A549 treated with Mapracorat at 1 μM for 4 hours (cell line): ENCODE data around the gene TYK2. TPM values are rescaled to one million over a fixed set of nuclear protein-coding genes. Genes with fewer than 3 reads are reported as not detected.

Experiments
- total RNA-seq: library from RNA; stranded (reverse); fragments of 200-300 nt; extraction: Qiagen RNA extraction; gene quantifications from 5 replicates; pipeline ENCODE4 v1.2.3, GENCODE V29; 2022

The TYK2 gene
- 28.5 to 52.2 TPM (median 42.1 TPM) in 5 replicates for total RNA-seq

GRCh38 chr19:10380313-10381102 is at the start of gene TYK2:
Gene TYK2, minus strand, starts transcription at chr19:10380572. Its CDS starts 2,166 bp downstream, at chr19:10378406.

GRCh38 chr19:10420444-10421239 is 40.3 kb upstream of the TYK2 start, which contains the start of gene PDE4A:
Gene PDE4A, plus strand, starts transcription at chr19:10420538. Its CDS starts 227 bp downstream, at chr19:10420765.

GRCh38 chr19:10403137-10404021 is 23.0 kb upstream of the TYK2 start, which contains the start of gene CDC37:
Gene CDC37, minus strand, starts transcription at chr19:10403542. Its CDS starts 63 bp downstream, at chr19:10403479.

GRCh38 chr19:10339380-10339960 is 40.9 kb downstream of the TYK2 start, which contains the start of gene ICAM3:
Gene ICAM3, minus strand, starts transcription at chr19:10339624. Its CDS starts 10 bp downstream, at chr19:10339614.

GRCh38 chr19:10332965-10333757 is 47.2 kb downstream of the TYK2 start, which contains the start of gene RAVER1:
Gene RAVER1, minus strand, starts transcription at chr19:10333529. Its CDS starts 22 bp downstream, at chr19:10333507.

GRCh38 chr19:10315335-10316214 is 64.8 kb downstream of the TYK2 start, which contains the start of gene FDX2:
Gene FDX2, minus strand, starts transcription at chr19:10316015. Its CDS starts 19 bp downstream, at chr19:10315996.

GRCh38 chr19:10309423-10309822 is 70.9 kb downstream of the TYK2 start, which contains the start of gene ZGLP1:
Gene ZGLP1, minus strand, starts transcription at chr19:10309815.

Other genes starting within 250 kb of the TYK2 start
- 52.4 to 68.4 TPM (median 59.6 TPM) in 5 replicates for gene DNMT1, start 185.6 kb downstream of the TYK2 start, total RNA-seq
- gene S1PR2, start 149.2 kb downstream of the TYK2 start, total RNA-seq = 0.75 to 1.1 TPM (median 0.78 TPM) in 5 replicates
- 59.3 to 80.0 TPM (median 72.9 TPM) in 5 replicates for gene MRPL4, start 128.4 kb downstream of the TYK2 start, total RNA-seq
- gene ICAM1, start 109.5 kb downstream of the TYK2 start, total RNA-seq = 3.4 to 5.0 TPM (median 4.4 TPM) in 5 replicates
- not detected in 5 replicates for gene ICAM4, start 93.6 kb downstream of the TYK2 start, total RNA-seq
- gene ICAM5, start 90.6 kb downstream of the TYK2 start, total RNA-seq = 0.29 to 1.4 TPM (median 1.1 TPM) in 5 replicates
- 1.3 to 2.4 TPM (median 1.9 TPM) in 5 replicates for gene ZGLP1, start 70.8 kb downstream of the TYK2 start, total RNA-seq
- gene FDX2, start 64.6 kb downstream of the TYK2 start, total RNA-seq = 23.7 to 43.6 TPM (median 32.4 TPM) in 5 replicates
- 19.6 to 27.9 TPM (median 27.6 TPM) in 5 replicates for gene RAVER1, start 47.0 kb downstream of the TYK2 start, total RNA-seq
- gene ICAM3, start 40.9 kb downstream of the TYK2 start, total RNA-seq = 5.4 to 10.2 TPM (median 8.5 TPM) in 5 replicates
- 167 to 206 TPM (median 175 TPM) in 5 replicates for gene CDC37, start 23.0 kb upstream of the TYK2 start, total RNA-seq
- 3.5 to 4.7 TPM (median 4.3 TPM) in 5 replicates for gene PDE4A, start 40.0 kb upstream of the TYK2 start, total RNA-seq
- 47.6 to 59.3 TPM (median 55.4 TPM) in 5 replicates for gene KEAP1, start 122.8 kb upstream of the TYK2 start, total RNA-seq
- 1.2 to 2.0 TPM (median 1.5 TPM) in 5 replicates for gene S1PR5, start 136.9 kb upstream of the TYK2 start, total RNA-seq
- gene ATG4D, start 163.3 kb upstream of the TYK2 start, total RNA-seq = 15.2 to 25.8 TPM (median 20.7 TPM) in 5 replicates
- 13.9 to 16.6 TPM (median 16.0 TPM) in 5 replicates for gene KRI1, start 185.4 kb upstream of the TYK2 start, total RNA-seq
- gene CDKN2D, start 188.4 kb upstream of the TYK2 start, total RNA-seq = 4.9 to 7.5 TPM (median 6.7 TPM) in 5 replicates
- 26.8 to 54.6 TPM (median 42.7 TPM) in 5 replicates for gene AP1M2, start 206.7 kb upstream of the TYK2 start, total RNA-seq
- 6.8 to 8.0 TPM (median 7.3 TPM) in 5 replicates for gene SLC44A2, start 245.0 kb upstream of the TYK2 start, total RNA-seq